Adrenal gland (tissue), 12 donors: ENCODE results near the gene PIEZO2. TPM values are rescaled to one million over a fixed set of nuclear protein-coding genes. Genes with fewer than 3 reads are reported as not detected.

ENCODE experiments used
- DNase-seq, 7 donors: peaks; one replicate each; pipeline ENCODE4 v3.0.0-alpha.2; 2019 to 2020
- H3K27ac ChIP-seq, 5 donors: fragments of 200-600 bp; sonication (generic) in 4 of 5; 1 replicate in 3 of 5; 2 replicates in 2 of 5; pipeline versions ENCODE4 v1.5.1 to v1.8.0; 2016 to 2020; ENCODE audit warnings: mild to moderate bottlenecking in 1 of 5
- H3K27me3 ChIP-seq: fragments of 200-600 bp; 2 replicates; pipeline ENCODE4 v1.8.0; 2021
- H3K36me3 ChIP-seq, 2 donors: fragments of 200-600 bp; replicated peaks in 1 of 2; 1 replicate in 1 of 2; 2 replicates in 1 of 2; pipeline versions ENCODE4 v1.5.1 to v1.8.0; 2018 to 2022
- H3K4me1 ChIP-seq, 2 donors: fragments of 200-600 bp; replicated peaks in 1 of 2; 1 replicate in 1 of 2; 2 replicates in 1 of 2; pipeline versions ENCODE4 v1.5.1 to v1.8.0; 2018 to 2021
- H3K4me3 ChIP-seq, 4 donors: fragments of 200-600 bp; sonication (generic) in 3 of 4; one replicate each; pipeline ENCODE4 v1.5.1; 2016 to 2018
- H3K9me3 ChIP-seq, 3 donors: fragments of 200-600 bp; sonication (generic) in 1 of 3; replicated peaks in 1 of 3; 1 replicate in 2 of 3; 2 replicates in 1 of 3; pipeline versions ENCODE4 v1.5.1 to v1.8.0; 2016 to 2021
- CTCF ChIP-seq, 6 experiments: fragments of 450-650 bp in 4 of 6; fragments of 200-600 bp in 2 of 6; sonication (generic) in 1 of 6; IDR thresholded peaks; 1 replicate in 5 of 6; 2 replicates in 1 of 6; pipeline versions ENCODE4 v1.5.1 to v1.8.0; 2016 to 2021; ENCODE audit warnings: antibody characterized with exemption in 6 of 6, mild to moderate bottlenecking in 2 of 6, moderate library complexity in 1 of 6
- POLR2A ChIP-seq, 2 donors: fragments of 450-650 bp; IDR thresholded peaks; one replicate each; pipeline ENCODE4 v1.6.1; 2017; ENCODE audit warnings: antibody characterized with exemption in 2 of 2, mild to moderate bottlenecking in 2 of 2, moderate library complexity in 1 of 2
- WGBS, 4 donors: extraction: QIAGEN DNeasy Blood & Tissue Kit in 2 of 4; methylation state at CpG; one replicate each; pipeline versions ENCODE4 v1.1.5 to v1.1.7; 2013 to 2017; 5-methylcytosine and 5-hydroxymethylcytosine counted together
- intact Hi-C, 2 donors: fragments of 100-400 bp; cut with DNase I; formaldehyde crosslinking; loops; one replicate each; pipeline versions ENCODE4 v1.14.1 to v1.15.0; 2022 to 2023
- polyA plus RNA-seq, 3 donors: library from polyadenylated mRNA; stranded (reverse); fragments of 200-250 nt in 2 of 3; fragments of 350-450 nt in 1 of 3; fragmentation: Illumina TruSeq in 1 of 3; extraction: RNeasy Lipid Tissue Mini Kit (QIAGEN cat#74804) in 1 of 3; gene quantifications; one replicate each; pipeline ENCODE4 v1.2.3, GENCODE V29; 2013 to 2014
- total RNA-seq, 9 donors: library from RNA; depleted of rRNA in 4 of 9; stranded (reverse); fragments of >200 nt in 4 of 9; fragments of 120-200 nt in 1 of 9; fragmentation: NEBNext Ultra II Directional in 1 of 9; extraction: Animal tissue kit (Norgen Biotek cat#: 25700) in 1 of 9; gene quantifications; one replicate each; pipeline versions ENCODE4 v1.1.0 to v1.2.4, GENCODE V29; 2013 to 2023
- donor health status: healthy with polysubstance abuse.
- donor health status: Bipolar disorder and iron deficiency.
- donor health status: DM: yes; HTN: yes; CAD: no.
- donor health status: DM: no; HTN: no; CAD: no.
- donor health status: DM: no; HTN: no; CAD: no.
- donor health status: DM: yes; HTN: yes; CAD: no.

The PIEZO2 gene
- total and polyA plus RNA-seq, 12 donors: 0.88 to 18.0 (median 2.6) TPM

- no peak for DNase-seq
- 79 to 85% (median 83%) methylated on average over 7 of the region's 7 CpGs for WGBS, 4 donors
- Histone ChIP-seq H3K36me3 (no peaks in the 10 kb centered on the region), H3K4me1 (peaks cover 6 to 15% of the 10 kb centered on the region in 2 donors), H3K27me3 (no peaks in the 10 kb centered on the region), H3K9me3 (no peaks in the 10 kb centered on the region), H3K27ac (no peak overlapping the region), H3K4me3 (no peak overlapping the region)
- TF ChIP-seq CTCF (IDR thresholded peaks at IDR 0.05): no peak
- TF ChIP-seq POLR2A (IDR thresholded peaks at IDR 0.05): no peak
- intact Hi-C loops: no loop called here
These were observed 220.5 kb downstream of the PIEZO2 start for GRCh38 chr18:10928772-10929373.

GRCh38 chr18:10928011-10928771 lies 221.2 kb downstream of the PIEZO2 start:
- Histone ChIP-seq H3K4me3 (no peak overlapping the region), H3K9me3 (no peaks in the 10 kb centered on the region), H3K4me1 (peaks cover 6 to 15% of the 10 kb centered on the region in 2 donors), H3K27me3 (no peaks in the 10 kb centered on the region), H3K36me3 (no peaks in the 10 kb centered on the region), H3K27ac (no peak overlapping the region)
- no peak for TF ChIP-seq CTCF (IDR thresholded peaks at IDR 0.05)
- no peak for TF ChIP-seq POLR2A (IDR thresholded peaks at IDR 0.05)
- intact Hi-C loops: no loop called here
- DNase-seq: no peak
- WGBS, 4 donors: 73 to 77% (median 74%) methylated on average over 8 of the region's 8 CpGs

GRCh38 chr18:10927286-10927992 lies 221.9 kb downstream of the PIEZO2 start:
- no peaks in the 10 kb centered on the region for H3K9me3 ChIP-seq
- H3K36me3 ChIP-seq: no peaks in the 10 kb centered on the region
- H3K27me3 ChIP-seq: no peaks in the 10 kb centered on the region
- 57 to 67% (median 63%) methylated on average over 12 of the region's 12 CpGs for WGBS, 4 donors
- intact Hi-C loops: no loop called here
- H3K27ac ChIP-seq: peak overlapping the region in 1 of 5 donors; percentile 29
- H3K4me3 ChIP-seq: no peak overlapping the region
- TF ChIP-seq POLR2A (IDR thresholded peaks at IDR 0.05) (no peak), CTCF (IDR thresholded peaks at IDR 0.05) (no peak)
- peaks cover 6 to 15% of the 10 kb centered on the region in 2 donors for H3K4me1 ChIP-seq
- DNase-seq: peak in 1 of 7 donors; percentile 4

- intact Hi-C loops: no loop called here
- H3K27me3 ChIP-seq: no peaks in the 10 kb centered on the region
- H3K36me3 ChIP-seq: no peaks in the 10 kb centered on the region
- peaks cover 6 to 15% of the 10 kb centered on the region in 2 donors for H3K4me1 ChIP-seq
- DNase-seq: peak in 3 of 7 donors; percentile 14 to 55 (median 31)
- no peaks in the 10 kb centered on the region for H3K9me3 ChIP-seq
- TF ChIP-seq POLR2A (IDR thresholded peaks at IDR 0.05): no peak
- no peak for TF ChIP-seq CTCF (IDR thresholded peaks at IDR 0.05)
- WGBS, 4 donors: 47 to 58% (median 52%) methylated on average over 13 of the region's 13 CpGs
- H3K27ac ChIP-seq: no peak overlapping the region
- no peak overlapping the region for H3K4me3 ChIP-seq
These were observed 222.7 kb downstream of the PIEZO2 start for GRCh38 chr18:10926621-10927161.
